NOMO-1 treated with DMSO at 0.1 percent for 48 hours (cell line): Measurements from ENCODE around the gene MEPE.

ENCODE experiments used
- DNase-seq: peaks from one replicate; lab custom pipeline; 2025; ENCODE audit not compliant: unreplicated experiment; lab: John Stamatoyannopoulos, UW

Gene MEPE

GRCh38 chr4:87839592-87839946 is 6.8 kb downstream of the MEPE start:
- DNase-seq, result no peak

GRCh38 chr4:87840149-87840548 is 7.4 kb downstream of the MEPE start:
- DNase-seq, result no peak

- DNase-seq, result peak; percentile 96
Measured at GRCh38 chr4:87843936-87844335, 11.2 kb downstream of the MEPE start.

- DNase-seq, result no peak
Measured at GRCh38 chr4:87844452-87844851, 11.7 kb downstream of the MEPE start.

- DNase-seq, result no peak
Measured at GRCh38 chr4:87846226-87846625, 13.5 kb downstream of the MEPE start.

- peak; percentile 66 for DNase-seq
Measured at GRCh38 chr4:87848622-87849351, 16.0 kb downstream of the MEPE start.

- peak; percentile 91 for DNase-seq
Measured at GRCh38 chr4:87849612-87850011, 16.8 kb downstream of the MEPE start.

GRCh38 chr4:87851332-87851731 is 18.6 kb downstream of the MEPE start:
- DNase-seq, result peak; percentile 80

- peak; percentile 29 for DNase-seq
Measured at GRCh38 chr4:87851953-87852352, 19.2 kb downstream of the MEPE start.

GRCh38 chr4:87853108-87853507 is 20.3 kb downstream of the MEPE start:
- DNase-seq, result peak; percentile 63

- DNase-seq, result no peak
Measured at GRCh38 chr4:87853891-87854290, 21.1 kb downstream of the MEPE start.

GRCh38 chr4:87855559-87855958 is 22.8 kb downstream of the MEPE start:
- DNase-seq, result no peak

- no peak for DNase-seq
Measured at GRCh38 chr4:87856816-87857215, 24.0 kb downstream of the MEPE start.

GRCh38 chr4:87857789-87858188 is 25.0 kb downstream of the MEPE start:
- no peak for DNase-seq

- no peak for DNase-seq
Measured at GRCh38 chr4:87862236-87862635, 29.5 kb downstream of the MEPE start.

- no peak for DNase-seq
Measured at GRCh38 chr4:87863486-87863885, 30.7 kb downstream of the MEPE start.

GRCh38 chr4:87864321-87864720 is 31.6 kb downstream of the MEPE start:
- DNase-seq, result no peak

GRCh38 chr4:87865288-87865687 is 32.5 kb downstream of the MEPE start:
- DNase-seq, result no peak

- DNase-seq, result no peak
Measured at GRCh38 chr4:87865960-87866598, 33.3 kb downstream of the MEPE start.

- DNase-seq, result no peak
Measured at GRCh38 chr4:87868522-87868921, 35.8 kb downstream of the MEPE start.

GRCh38 chr4:87872028-87872427 is 39.3 kb downstream of the MEPE start:
- no peak for DNase-seq

GRCh38 chr4:87875191-87875590 is 42.4 kb downstream of the MEPE start:
- DNase-seq, result no peak

- no peak for DNase-seq
Measured at GRCh38 chr4:87880106-87880505, 47.3 kb downstream of the MEPE start.
